Trophoblast cell (in vitro differentiated cells and primary cell): ENCODE measurements around the gene PHOSPHO2.
"Not testable (repeated sequence)": the region's sequence is repeated elsewhere in the genome, so short reads cannot be mapped to it uniquely, and the experiment has no call there.

ENCODE experiments used
- DNase-seq, 2 donors: peaks; one replicate each; pipeline ENCODE4 v3.0.0-alpha.2; 2016
- H2AFZ ChIP-seq: 2 replicates; pipeline ENCODE4 v1.6.1; 2013; ENCODE audit warnings: low read length, moderate library complexity, mild to moderate bottlenecking; ENCODE audit not compliant: insufficient read depth, poor library complexity
- H2AK5ac ChIP-seq: 2 replicates; pipeline ENCODE4 v1.6.1; 2013; ENCODE audit warnings: mild to moderate bottlenecking, low read length
- H2BK120ac ChIP-seq: 2 replicates; pipeline ENCODE4 v1.6.1; 2013; ENCODE audit warnings: low read length, mild to moderate bottlenecking, moderate library complexity; ENCODE audit not compliant: insufficient read depth, poor library complexity
- H2BK12ac ChIP-seq: 2 replicates; pipeline ENCODE4 v1.6.1; 2013; ENCODE audit warnings: mild to moderate bottlenecking, low read length, moderate library complexity
- H2BK5ac ChIP-seq: 2 replicates; pipeline ENCODE4 v1.6.1; 2013; ENCODE audit warnings: low read length, low read depth, moderate library complexity, mild to moderate bottlenecking; ENCODE audit not compliant: poor library complexity
- H3K14ac ChIP-seq: 2 replicates; pipeline ENCODE4 v1.6.1; 2013; ENCODE audit warnings: mild to moderate bottlenecking, low read length
- H3K18ac ChIP-seq: 2 replicates; pipeline ENCODE4 v1.6.1; 2013; ENCODE audit warnings: mild to moderate bottlenecking, low read length
- H3K23ac ChIP-seq: 2 replicates; pipeline ENCODE4 v1.6.1; 2013; ENCODE audit warnings: low read length
- H3K27ac ChIP-seq: 2 replicates; pipeline ENCODE4 v1.5.1; 2013; ENCODE audit warnings: low read depth, mild to moderate bottlenecking, inconsistent platforms, low read length, moderate library complexity
- H3K27me3 ChIP-seq: 2 replicates; pipeline ENCODE4 v1.6.1; 2013; ENCODE audit warnings: inconsistent platforms, mild to moderate bottlenecking, low read length, moderate library complexity; ENCODE audit not compliant: insufficient read depth
- H3K36me3 ChIP-seq, 2 experiments: 1 replicate in 1 of 2; 2 replicates in 1 of 2; pipeline ENCODE4 v1.6.1; 2013; ENCODE audit warnings: low read length in 2 of 2, mild to moderate bottlenecking in 2 of 2, moderate library complexity in 1 of 2; ENCODE audit not compliant: insufficient read depth in 2 of 2, control insufficient read depth in 1 of 2
- H3K4ac ChIP-seq: 2 replicates; pipeline ENCODE4 v1.6.1; 2013; ENCODE audit warnings: low read depth, mild to moderate bottlenecking, low read length, moderate library complexity
- H3K4me1 ChIP-seq, 2 experiments: 1 replicate in 1 of 2; 2 replicates in 1 of 2; pipeline ENCODE4 v1.6.1; 2013; ENCODE audit warnings: low read length in 2 of 2, mild to moderate bottlenecking in 2 of 2, moderate library complexity in 1 of 2; ENCODE audit not compliant: insufficient read depth in 2 of 2, control insufficient read depth in 1 of 2
- H3K4me2 ChIP-seq: 2 replicates; pipeline ENCODE4 v1.6.1; 2013; ENCODE audit warnings: inconsistent platforms, mild to moderate bottlenecking, low read length, moderate library complexity
- H3K4me3 ChIP-seq: 2 replicates; pipeline ENCODE4 v1.5.1; 2013; ENCODE audit warnings: mild to moderate bottlenecking, low read depth, low read length, inconsistent platforms
- H3K79me1 ChIP-seq: one replicate; pipeline ENCODE4 v1.6.1; 2013; ENCODE audit warnings: low read length
- H3K79me2 ChIP-seq: 2 replicates; pipeline ENCODE4 v1.6.1; 2013; ENCODE audit warnings: low read length, mild to moderate bottlenecking; ENCODE audit not compliant: control insufficient read depth, insufficient read depth, poor library complexity
- H3K9ac ChIP-seq: 2 replicates; pipeline ENCODE4 v1.6.1; 2013; ENCODE audit warnings: mild to moderate bottlenecking, low read length
- H3K9me3 ChIP-seq: 2 replicates; pipeline ENCODE4 v1.6.1; 2013; ENCODE audit warnings: low read depth, mild to moderate bottlenecking, control low read depth, inconsistent platforms, low read length; ENCODE audit not compliant: insufficient read depth
- H4K12ac ChIP-seq: 2 replicates; pipeline ENCODE4 v1.6.1; 2013; ENCODE audit warnings: low read depth, mild to moderate bottlenecking, low read length, moderate library complexity
- H4K8ac ChIP-seq: 2 replicates; pipeline ENCODE4 v1.6.1; 2013; ENCODE audit warnings: low read depth, mild to moderate bottlenecking, low read length, moderate library complexity
- H4K91ac ChIP-seq: one replicate; pipeline ENCODE4 v1.6.1; 2013; ENCODE audit warnings: low read depth, mild to moderate bottlenecking, low read length, moderate library complexity
- WGBS: extraction: QIAGEN DNeasy Blood & Tissue Kit; methylation state at CpG from one replicate; pipeline ENCODE4 v1.1.7; 2013; ENCODE audit warnings: missing lambda C conversion rate; ENCODE audit not compliant: insufficient read length, insufficient coverage; ENCODE audit errors: extremely low coverage; 5-methylcytosine and 5-hydroxymethylcytosine counted together

The PHOSPHO2 gene

DNA sequence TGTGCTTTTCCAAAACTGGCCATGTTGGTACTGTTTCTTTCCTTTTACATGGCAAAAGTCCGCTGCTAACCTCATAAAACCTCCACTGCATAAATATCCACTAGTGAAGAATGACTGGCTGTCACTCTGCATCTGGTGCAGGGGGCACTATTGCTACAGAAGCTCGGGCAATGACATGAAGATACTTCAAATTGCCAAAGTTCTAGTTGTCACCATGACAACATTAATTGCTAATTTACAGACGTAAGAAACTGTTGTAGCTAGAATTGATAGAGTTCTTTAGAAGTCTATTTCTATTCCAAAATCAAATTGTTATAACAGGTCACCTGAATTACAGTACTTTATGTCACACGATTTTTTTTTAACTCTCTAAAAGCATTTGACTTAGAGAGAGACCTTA, 909 bp upstream of the PHOSPHO2 start:
- no CpG with 5 or more reads among the region's 4 CpGs for WGBS
- Histone ChIP-seq H3K18ac (no peak overlapping the region), H3K4ac (no peak overlapping the region), H3K14ac (no peak overlapping the region), H3K27me3 (no peaks in the 10 kb centered on the region), H4K8ac (no peak overlapping the region), H3K4me3 (no peak overlapping the region), H4K12ac (no peak overlapping the region), H2BK5ac (no peak overlapping the region), H2BK12ac (no peak overlapping the region), H3K4me2 (no peak overlapping the region), H3K79me2 (peaks cover 3% of the 10 kb centered on the region), H3K27ac (no peak overlapping the region), H3K79me1 (peaks cover 4% of the 10 kb centered on the region), H3K4me1 (peaks cover 0 to 8% of the 10 kb centered on the region in 2 experiments), H3K36me3 (no peaks in the 10 kb centered on the region), H2BK120ac (no peak overlapping the region), H3K23ac (no peak overlapping the region), H4K91ac (no peak overlapping the region), H3K9me3 (no peaks in the 10 kb centered on the region), H3K9ac (no peak overlapping the region), H2AK5ac (no peak overlapping the region), H2AFZ (no peak overlapping the region)
- peak in 1 of 2 donors; percentile 26 for DNase-seq

DNA sequence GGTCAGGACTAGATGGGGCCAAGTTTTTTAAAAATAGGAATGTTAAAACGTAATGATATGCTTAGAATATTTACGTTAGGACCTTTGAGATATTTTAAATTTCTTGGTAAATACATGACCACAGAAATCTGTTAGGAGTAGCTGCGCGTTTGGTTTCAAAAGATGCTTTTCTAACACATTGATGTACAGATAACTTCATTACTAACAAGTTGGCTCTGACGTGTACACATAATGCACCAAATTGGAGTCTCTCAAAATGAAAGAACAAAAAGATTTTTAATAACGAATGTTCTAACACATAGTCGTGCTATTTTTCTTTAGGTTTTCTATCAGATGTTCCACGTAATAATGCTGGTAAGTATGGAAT, 608 bp downstream of the PHOSPHO2 start:
- no peak overlapping the region for H3K14ac ChIP-seq
- H3K4me3 ChIP-seq: peak overlapping the region; percentile 88
- H2AFZ ChIP-seq: peak overlapping the region; percentile 97
- no peak overlapping the region for H3K23ac ChIP-seq
- WGBS: no CpG with 5 or more reads among the region's 8 CpGs
- peak overlapping the region; percentile 90 for H3K4me2 ChIP-seq
- H3K9ac ChIP-seq: no peak overlapping the region
- peak in 1 of 2 donors; percentile 64 for DNase-seq
- H3K4ac ChIP-seq: no peak overlapping the region
- H4K91ac ChIP-seq: no peak overlapping the region
- no peak overlapping the region for H4K8ac ChIP-seq
- peaks cover 4% of the 10 kb centered on the region for H3K79me1 ChIP-seq
- H3K27ac ChIP-seq: no peak overlapping the region
- no peak overlapping the region for H2BK12ac ChIP-seq
- H2AK5ac ChIP-seq: no peak overlapping the region
- H3K4me1 ChIP-seq: peaks cover 0 to 8% of the 10 kb centered on the region in 2 experiments
- no peak overlapping the region for H4K12ac ChIP-seq
- no peaks in the 10 kb centered on the region for H3K9me3 ChIP-seq
- H3K18ac ChIP-seq: no peak overlapping the region
- peaks cover 0 to 2% of the 10 kb centered on the region in 2 experiments for H3K36me3 ChIP-seq
- no peak overlapping the region for H2BK5ac ChIP-seq
- no peak overlapping the region for H2BK120ac ChIP-seq
- H3K79me2 ChIP-seq: peaks cover 3% of the 10 kb centered on the region
- no peaks in the 10 kb centered on the region for H3K27me3 ChIP-seq

DNA sequence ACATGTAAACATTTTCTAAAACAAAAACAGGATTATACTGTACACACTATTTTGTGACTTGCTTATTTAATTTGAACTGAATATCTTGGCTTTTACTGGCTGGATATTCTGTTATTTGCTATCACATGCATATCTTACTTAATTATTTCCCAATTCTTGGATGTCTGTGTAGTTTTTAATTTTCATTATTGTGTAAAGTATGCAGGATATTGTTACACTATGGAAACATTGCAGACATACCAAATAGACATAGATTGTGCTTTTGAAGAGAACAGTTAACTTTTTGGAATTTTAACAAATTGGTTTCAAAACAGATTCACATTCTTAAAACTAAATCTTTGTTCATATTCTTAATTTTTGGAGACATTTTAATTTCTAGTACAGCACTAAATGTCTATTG, 2.1 kb downstream of the PHOSPHO2 start:
- Histone ChIP-seq H3K79me2 (peaks cover 3% of the 10 kb centered on the region), H3K27ac (no peak overlapping the region), H2AK5ac (no peak overlapping the region), H3K79me1 (peaks cover 4% of the 10 kb centered on the region), H3K27me3 (no peaks in the 10 kb centered on the region), H3K4me1 (peaks cover 0 to 8% of the 10 kb centered on the region in 2 experiments), H2BK12ac (no peak overlapping the region), H4K12ac (no peak overlapping the region), H3K4me2 (no peak overlapping the region), H3K18ac (no peak overlapping the region), H3K4ac (no peak overlapping the region), H3K23ac (no peak overlapping the region), H3K14ac (no peak overlapping the region), H2BK120ac (no peak overlapping the region), H4K8ac (no peak overlapping the region), H4K91ac (no peak overlapping the region), H2BK5ac (no peak overlapping the region), H3K36me3 (peaks cover 0 to 2% of the 10 kb centered on the region in 2 experiments), H2AFZ (no peak overlapping the region), H3K9ac (no peak overlapping the region), H3K9me3 (no peaks in the 10 kb centered on the region), H3K4me3 (no peak overlapping the region)
- no peak for DNase-seq

DNA sequence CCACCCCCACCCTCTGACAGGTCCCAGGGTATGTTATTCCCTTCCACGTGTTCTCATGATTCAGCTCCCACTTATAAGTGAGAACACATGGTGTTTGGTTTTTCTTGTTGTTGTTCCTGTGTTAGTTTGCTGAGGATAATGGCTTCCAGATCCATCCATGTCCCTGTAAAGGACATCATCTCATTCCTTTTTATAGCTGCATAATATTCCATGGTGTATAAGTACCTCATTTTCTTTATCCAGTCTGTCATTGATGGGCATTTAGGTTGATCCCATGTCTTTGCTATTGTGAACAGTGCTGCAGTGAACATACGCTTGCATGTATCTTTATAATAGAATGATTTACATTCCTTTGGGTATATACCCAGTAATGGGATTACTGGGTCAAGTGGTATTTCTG, 4.9 kb downstream of the PHOSPHO2 start:
- H2BK120ac ChIP-seq: not testable (repeated sequence)

More for the DNA sequence above, 4.9 kb downstream of the PHOSPHO2 start:
- not testable (repeated sequence) for H2AK5ac ChIP-seq, DNase-seq, H3K23ac ChIP-seq, H3K27me3 ChIP-seq, H4K8ac ChIP-seq, H3K4me2 ChIP-seq, H4K91ac ChIP-seq, H2BK5ac ChIP-seq, H3K4me1 ChIP-seq, H3K27ac ChIP-seq, H3K79me2 ChIP-seq, H3K9ac ChIP-seq, H2AFZ ChIP-seq, H3K18ac ChIP-seq, H3K4me3 ChIP-seq, H2BK12ac ChIP-seq, H4K12ac ChIP-seq, H3K36me3 ChIP-seq, H3K14ac ChIP-seq, H3K9me3 ChIP-seq, H3K79me1 ChIP-seq, H3K4ac ChIP-seq
- WGBS: no CpG with 5 or more reads among the region's 2 CpGs
